CD4-positive, alpha-beta T cell treated with Interleukin-12 subunit alpha and Interleukin-12 subunit beta, for 1 hour (primary cell): ENCODE data around the gene NAALADL1.

ENCODE experiments used
- DNase-seq: peaks from one replicate; pipeline ENCODE4 v3.0.0-alpha.2; 2020

Gene NAALADL1

DNA sequence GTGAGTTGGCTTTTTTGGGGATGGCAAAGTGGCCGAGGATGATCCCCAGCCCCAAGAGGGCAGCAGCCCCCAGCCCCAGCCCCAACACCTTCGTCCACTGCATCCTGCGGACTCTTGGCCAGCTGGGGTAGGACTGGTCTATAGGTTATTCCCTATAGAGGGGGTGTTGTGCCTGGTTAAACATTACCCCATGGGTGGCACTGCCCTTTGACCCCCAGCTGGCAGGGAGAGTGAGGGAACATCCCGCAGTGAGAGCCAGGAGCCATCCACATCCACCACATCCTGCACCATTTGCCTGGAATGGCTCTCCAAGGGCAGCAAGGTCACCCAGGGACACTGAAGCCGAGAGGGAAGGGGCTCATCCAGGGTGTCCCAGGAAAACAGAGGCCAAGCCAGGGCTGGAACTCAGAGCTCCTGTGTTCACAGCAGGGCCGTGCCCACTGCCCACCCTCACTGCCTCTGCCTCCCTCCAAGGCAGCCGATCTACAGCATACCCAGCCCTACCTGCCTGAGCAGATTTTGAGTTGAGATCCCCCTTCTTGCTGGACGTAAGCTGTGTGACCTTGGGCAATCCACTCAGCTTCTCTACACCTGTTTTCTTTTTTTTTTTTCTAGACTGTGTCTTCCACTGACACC lies at the start of gene NAALADL1:
Gene NAALADL1, minus strand, starts transcription at position 135 of the 636 bp plus-strand sequence. Its CDS starts 32 bp downstream, at position 103.
- DNase-seq = no peak

- DNase-seq = no peak
Observed at GRCh38 chr11:65107751-65108468, 49.6 kb upstream of the NAALADL1 start.

DNA sequence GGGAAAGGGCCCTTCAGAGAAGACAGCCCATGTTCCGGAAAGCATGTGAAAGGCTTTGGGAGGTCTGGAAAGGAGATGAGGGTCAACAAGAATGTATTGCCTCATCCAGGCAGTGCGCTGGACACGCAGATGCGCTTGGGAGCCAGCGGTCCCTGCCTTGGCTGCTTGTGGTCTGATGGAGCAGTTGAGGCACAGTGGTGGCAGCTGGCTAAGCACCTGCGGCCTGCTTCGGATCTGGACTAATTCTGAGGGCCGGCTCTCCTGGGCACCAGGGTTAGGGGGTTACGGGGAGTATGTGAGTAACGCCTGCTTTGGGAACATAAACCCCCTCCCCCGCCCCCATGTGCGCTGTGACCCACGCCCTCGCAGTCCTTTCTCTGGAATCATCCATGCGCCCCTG lies 48.7 kb upstream of the NAALADL1 start:
- DNase-seq = no peak

- DNase-seq = no peak
Observed at GRCh38 chr11:65104628-65105027, 46.3 kb upstream of the NAALADL1 start.

DNA sequence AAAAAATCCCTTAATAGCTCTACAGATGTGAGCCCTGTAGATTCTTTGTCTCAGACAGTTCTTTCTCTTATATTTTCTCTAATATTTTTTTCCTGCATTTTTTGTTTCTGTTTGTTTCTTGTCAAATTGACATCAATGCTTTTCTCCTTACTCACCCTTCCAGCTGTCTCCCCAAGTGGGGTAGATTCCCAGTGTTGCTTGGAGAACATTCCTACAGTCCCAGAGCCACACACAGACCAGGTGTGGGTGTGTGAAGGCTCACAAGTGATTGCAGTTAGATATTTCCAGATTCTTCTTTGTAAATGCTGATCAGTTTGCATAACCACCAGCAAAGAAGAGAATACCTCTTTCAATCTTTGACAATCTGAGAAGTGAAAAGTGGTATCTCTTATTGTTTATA lies 45.1 kb upstream of the NAALADL1 start:
- no peak for DNase-seq

DNA sequence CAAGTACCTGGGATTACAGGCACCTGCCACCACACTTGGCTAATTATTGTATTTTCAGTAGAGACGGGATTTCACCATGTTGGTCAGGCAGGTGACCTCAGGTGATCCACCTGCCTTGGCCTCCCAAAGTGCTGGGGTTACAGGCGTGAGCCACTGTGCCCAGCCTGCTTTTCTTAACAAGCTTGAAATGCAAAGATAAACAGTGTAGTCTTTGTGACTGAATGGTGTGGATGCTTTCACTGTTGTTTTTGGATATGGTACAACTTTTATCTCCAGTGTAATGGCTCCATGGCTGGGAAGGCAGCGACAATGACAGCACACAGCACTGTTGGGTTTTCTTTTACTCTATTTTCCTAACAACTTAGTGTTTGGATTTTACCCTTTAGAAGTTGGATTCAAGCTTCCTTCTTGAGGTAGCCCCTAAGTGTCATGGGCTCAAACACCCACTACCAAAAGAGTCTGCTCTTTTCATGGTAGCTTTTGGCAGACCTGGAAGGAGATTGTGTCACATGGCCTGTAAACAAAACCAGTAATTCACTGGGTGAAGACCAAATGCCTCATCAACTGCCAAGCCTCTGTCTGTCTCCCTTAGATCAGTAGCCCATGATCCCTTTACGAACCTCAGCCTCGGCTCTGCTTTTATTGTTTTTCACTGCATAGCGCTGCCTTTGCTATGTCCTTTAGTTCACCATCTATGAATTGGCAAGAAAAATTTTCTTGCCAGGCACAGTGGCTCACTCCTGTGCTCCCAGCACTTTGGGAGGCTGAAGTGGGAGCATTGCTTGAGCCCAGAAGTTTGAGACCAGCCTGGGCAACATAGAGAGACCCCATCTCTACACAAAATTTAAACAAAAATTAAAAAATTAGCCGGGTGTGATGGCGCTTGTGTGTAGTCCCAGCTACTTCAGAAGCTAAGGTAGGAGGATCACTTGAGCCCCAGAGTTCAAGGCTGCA lies 44.1 kb upstream of the NAALADL1 start:
- no peak for DNase-seq

DNA sequence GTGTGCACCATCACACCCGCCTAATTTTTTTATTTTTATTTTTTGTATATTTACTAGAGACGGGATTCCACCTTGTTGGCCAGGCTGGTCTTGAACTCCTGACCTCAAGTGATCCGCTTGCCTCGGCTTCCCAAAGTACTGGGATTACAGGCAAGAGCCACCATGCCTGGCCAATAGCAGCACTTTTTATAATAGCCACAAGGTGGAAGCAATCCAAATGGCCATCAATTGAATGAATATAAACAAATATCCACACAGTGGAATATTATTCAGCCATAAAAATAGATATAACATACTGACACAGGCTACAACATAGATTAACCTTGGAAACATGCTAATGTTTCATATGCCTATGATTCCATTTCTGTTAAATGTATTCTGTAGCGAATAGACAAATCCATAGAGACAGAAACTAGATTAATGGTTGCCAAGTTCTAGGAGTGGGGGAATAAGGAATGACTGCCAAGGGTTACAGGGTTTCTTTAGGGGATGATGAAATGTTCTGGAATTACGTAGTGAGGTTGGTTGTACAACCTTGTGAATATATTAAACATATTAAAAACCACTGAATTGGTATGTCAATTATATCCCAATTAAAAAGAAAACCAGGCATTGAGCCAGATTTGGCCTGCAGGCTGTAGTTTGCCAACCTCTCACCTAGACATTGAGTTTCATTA lies 42.5 kb upstream of the NAALADL1 start:
- DNase-seq = no peak

DNA sequence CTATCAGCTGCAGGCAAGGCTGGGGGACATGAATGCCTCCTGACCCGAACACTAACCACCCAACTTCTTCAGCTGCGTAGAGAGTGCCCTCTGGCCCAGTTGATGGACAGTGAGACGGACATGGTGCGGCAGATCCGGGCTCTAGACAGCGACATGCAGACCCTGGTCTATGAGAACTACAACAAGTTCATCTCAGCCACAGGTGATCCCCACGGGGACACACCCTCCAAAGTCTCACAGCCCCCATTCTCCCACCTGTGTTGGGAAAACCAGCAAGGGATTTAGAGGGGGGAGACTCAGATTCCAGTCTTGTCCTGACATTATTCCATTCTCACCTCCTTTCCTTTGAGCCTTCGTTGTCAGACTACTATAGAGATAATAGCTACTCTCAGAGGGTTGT lies 38.6 kb upstream of the NAALADL1 start:
- DNase-seq = no peak

DNA sequence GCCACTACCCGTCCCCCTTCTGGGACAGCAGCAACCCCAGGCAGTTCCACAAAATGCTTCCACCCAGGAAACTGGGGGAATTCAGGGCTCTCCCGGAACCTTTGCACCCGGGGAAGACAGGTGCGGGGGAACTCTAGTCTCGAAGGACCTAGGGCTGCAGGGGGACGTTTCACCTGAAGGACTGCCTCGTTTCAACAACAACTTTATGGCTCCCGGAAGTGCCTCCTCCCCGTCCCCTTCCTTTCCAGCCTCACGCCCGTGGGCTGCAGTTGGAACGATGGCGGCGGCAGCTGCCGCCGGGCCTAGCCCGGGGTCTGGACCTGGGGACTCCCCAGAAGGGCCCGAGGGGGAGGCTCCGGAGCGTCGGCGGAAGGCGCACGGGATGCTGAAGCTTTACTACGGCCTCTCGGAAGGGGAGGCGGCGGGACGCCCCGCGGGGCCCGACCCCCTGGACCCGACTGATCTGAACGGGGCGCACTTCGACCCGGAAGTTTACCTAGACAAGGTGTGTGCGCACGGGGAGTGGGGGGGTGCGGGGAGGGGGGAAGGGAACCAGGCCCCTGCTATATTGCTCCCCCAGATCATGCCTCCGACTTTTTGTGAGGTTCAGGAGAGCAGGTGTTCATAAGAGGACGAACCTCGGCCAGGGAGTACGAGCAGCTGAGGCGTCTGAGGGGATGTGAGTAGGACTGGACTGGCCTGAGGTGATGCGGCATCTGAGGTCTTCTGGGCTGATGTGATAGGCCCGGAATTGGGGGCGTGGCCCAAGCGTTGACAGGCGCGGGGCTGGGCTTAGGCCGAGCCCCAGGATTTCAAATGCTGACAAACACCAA lies 37.8 kb upstream of the NAALADL1 start, which contains the start of gene VPS51:
Gene VPS51, plus strand, starts transcription at position 241 of the 833 bp plus-strand sequence. Its CDS starts 37 bp downstream, at position 278.
- peak; percentile 90 for DNase-seq

GRCh38 chr11:65095427-65095826 lies 37.1 kb upstream of the NAALADL1 start:
- DNase-seq = no peak

DNA sequence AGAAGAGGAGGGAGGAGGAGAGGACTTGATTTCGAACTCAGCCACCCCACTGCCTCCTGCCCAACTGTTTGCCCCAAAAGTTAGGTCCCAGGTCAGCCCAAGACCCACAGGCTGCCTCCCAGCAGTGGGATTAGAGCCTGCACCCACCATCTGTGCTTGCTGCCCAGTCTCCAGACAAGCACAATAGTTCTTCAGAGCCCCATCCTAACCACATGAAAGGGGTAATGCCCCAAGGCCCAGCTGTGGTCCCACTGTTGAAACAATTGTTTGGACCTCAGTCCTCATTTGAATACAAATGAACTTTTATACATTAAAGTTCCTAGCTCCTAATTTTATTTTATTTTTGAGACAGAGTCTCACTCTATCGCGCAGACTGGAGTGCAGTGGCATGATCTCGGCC lies 32.3 kb upstream of the NAALADL1 start:
- DNase-seq = no peak

DNA sequence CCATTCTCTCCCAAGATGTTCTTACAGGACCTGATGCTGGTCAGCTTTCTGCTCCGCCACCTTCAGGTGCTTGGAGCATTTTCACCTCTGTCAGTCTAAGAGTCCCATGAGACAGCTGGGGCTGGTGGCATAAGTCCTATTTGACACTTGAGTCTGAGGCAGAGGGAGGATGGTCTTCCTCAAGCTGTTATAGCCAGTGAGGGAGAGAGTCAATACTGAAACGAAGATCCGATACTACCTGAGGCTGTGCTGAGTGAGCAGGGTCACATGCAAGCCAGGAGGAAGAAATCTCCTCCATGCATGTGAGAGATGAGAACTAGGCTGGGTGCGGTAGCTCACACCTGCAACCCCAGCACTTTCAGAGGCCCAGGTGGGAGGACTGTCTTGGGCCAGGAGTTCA lies 31.3 kb upstream of the NAALADL1 start:
- no peak for DNase-seq

GRCh38 chr11:65087827-65088226 lies 29.5 kb upstream of the NAALADL1 start:
- DNase-seq = no peak

GRCh38 chr11:65087216-65087615 lies 28.9 kb upstream of the NAALADL1 start:
- no peak for DNase-seq

DNA sequence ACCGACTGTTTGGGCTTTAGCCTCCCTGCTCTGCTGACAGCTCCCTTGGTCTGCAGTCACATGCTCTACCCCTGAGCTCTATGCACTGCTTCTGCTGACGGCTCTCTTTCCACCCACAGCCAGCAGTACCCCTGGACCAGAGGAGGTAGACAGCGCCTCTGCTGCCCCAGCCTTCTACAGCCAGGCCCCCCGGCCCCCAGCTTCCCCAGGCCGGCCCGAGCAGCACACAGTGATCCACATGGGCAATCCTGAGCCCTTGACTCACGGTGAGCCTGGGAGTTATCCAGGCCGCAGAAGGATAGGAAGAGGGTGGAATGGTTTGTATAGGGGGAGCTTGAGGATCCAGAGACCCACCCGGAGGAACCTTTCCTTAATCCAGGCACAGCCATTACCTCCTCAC lies 28.5 kb upstream of the NAALADL1 start:
- DNase-seq = no peak

GRCh38 chr11:65085446-65085845 lies 27.1 kb upstream of the NAALADL1 start:
- DNase-seq = no peak

GRCh38 chr11:65084598-65085375 lies 26.4 kb upstream of the NAALADL1 start:
- no peak for DNase-seq

DNA sequence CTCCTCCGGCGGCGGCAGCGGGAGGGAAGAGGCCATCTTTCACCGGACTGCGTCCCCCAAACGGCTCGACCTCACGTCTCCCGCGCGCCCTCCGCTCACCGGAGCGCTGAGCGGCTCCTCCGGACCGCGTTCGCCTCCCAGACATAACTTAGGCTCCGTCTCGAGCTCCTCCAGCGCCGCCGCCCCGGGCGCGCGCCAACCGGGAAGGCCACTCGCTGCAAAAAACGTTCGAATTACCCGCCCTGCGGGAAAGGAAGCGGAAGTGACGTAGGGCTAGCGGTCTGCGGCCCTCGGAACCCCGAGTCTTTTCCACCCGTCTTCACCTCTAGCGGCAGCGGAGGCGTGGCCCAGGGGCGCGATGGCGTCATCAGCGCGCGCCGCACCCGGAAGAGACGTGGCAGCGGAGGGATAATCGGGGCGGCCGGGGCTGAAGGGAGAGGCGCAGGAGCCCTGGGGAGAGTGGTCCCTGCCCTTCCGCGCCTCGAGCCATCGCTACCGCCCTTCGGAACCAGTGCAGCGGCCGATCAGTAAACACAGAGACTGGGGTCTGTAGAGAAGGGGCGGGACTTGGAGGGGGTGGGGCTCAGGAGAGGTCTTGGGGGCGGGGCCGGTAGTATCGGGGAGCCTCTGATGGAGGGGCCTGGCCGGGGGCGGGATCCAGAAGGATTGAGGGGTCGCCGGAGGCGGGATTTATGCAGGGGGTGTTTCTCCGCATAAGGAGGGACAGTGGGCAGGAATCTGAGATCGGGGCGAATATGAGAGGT lies 25.7 kb upstream of the NAALADL1 start, which contains the start of the genes CDCA5 and ZFPL1:
Gene CDCA5, minus strand, starts transcription at position 207 of the 764 bp plus-strand sequence. Its CDS starts 62 bp downstream, at position 145.
Gene ZFPL1, plus strand, starts transcription at position 389 of the 764 bp plus-strand sequence. CDS start 477 bp downstream, outside the sequence.
- peak; percentile 97 for DNase-seq

DNA sequence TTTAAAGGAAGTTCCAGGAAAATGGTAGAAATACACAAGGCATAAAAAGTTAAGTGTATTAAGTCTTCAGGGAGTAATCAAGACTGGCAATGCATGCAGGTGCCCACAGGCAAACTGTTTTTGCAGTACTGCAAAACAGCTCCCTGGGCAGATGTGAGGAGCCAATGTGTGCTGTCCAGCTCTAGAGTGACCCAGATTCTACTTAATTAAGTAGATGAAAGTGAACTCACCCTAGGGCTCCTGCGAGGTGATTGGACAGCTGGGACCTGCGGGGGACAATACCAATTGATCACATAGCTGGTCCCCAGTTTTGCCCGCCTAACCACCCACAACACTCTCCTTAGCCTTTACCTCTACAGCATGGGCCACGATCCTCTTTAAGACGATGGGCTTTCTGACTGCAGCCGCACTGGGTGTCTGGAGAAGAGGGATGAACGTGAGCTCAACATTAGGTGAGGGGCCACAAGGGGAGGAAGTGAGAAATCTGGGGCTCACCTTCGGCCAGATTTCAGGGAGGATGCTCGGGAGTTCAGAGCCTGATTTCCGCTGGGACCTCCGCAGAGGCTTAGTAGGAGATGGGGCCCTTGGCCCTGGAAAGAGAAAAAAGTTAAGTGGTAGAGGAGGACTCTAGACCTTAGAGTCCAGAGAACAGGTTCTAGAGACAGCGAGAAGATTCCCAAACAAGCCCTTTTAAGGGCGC lies 24.9 kb upstream of the NAALADL1 start:
- no peak for DNase-seq
